ENCODE data around the gene RFPL1. TPM values are rescaled to one million over a fixed set of nuclear protein-coding genes. Genes with fewer than 3 reads are reported as not detected.

Gene RFPL1
- total and polyA plus RNA-seq, 2 of the 13 experiments (the other 11 are each of a cell fraction or from before 2014, with no cell fraction given): not detected

DNA sequence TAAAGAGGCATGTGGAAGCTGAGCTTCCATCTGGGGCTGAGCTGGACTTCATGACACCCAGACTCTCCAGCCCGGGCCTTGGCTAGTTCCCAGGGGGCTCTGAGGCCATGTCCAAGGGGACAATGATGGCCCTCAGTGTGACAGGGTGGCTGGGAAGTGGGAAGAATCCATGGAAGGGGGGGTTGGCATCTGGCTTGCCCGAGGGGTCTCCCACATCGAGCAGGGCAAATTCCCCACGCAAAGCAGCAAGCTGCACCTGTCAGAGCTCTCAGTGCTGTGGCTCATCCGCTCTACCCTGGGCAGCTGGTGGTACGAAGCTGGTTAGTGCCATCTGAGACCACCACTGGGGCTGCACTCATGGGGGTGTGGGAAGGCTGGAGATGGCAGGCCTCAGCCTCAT lies 40.6 kb upstream of the RFPL1 start:
- POLR2A ChIA-PET: no interaction called here
- TF ChIP-seq PATZ1 (CRISPR knock-in tag; IDR thresholded peaks at IDR 0.05) (no peak), GFI1 (CRISPR knock-in tag; IDR thresholded peaks at IDR 0.05; ENCODE audit: borderline replicate concordance) (no peak), MXD1 (CRISPR knock-in tag; IDR thresholded peaks at IDR 0.05) (no peak), RBAK (CRISPR knock-in tag; IDR thresholded peaks at IDR 0.05) (no peak), THAP11 (CRISPR knock-in tag; IDR thresholded peaks at IDR 0.05) (no peak), ZMYM4 (CRISPR knock-in tag; IDR thresholded peaks at IDR 0.05) (no peak), ZNF124 (CRISPR knock-in tag; IDR thresholded peaks at IDR 0.05) (no peak), CENPT (CRISPR knock-in tag; IDR thresholded peaks at IDR 0.05; ENCODE audit: low read depth) (no peak), FOXA3 (CRISPR knock-in tag; IDR thresholded peaks at IDR 0.05) (no peak), ZNF850 (CRISPR knock-in tag; conservative IDR thresholded peaks at IDR 0.05) (no peak), REST (IDR thresholded peaks at IDR 0.05; ENCODE audit: borderline replicate concordance in 1 of 2, low read depth in 1 of 2, low read length in 2 of 2) (no peak), MAFF (IDR thresholded peaks at IDR 0.05; ENCODE audit: low read depth, low read length) (no peak)
- TF ChIP-seq, protein P1, sequence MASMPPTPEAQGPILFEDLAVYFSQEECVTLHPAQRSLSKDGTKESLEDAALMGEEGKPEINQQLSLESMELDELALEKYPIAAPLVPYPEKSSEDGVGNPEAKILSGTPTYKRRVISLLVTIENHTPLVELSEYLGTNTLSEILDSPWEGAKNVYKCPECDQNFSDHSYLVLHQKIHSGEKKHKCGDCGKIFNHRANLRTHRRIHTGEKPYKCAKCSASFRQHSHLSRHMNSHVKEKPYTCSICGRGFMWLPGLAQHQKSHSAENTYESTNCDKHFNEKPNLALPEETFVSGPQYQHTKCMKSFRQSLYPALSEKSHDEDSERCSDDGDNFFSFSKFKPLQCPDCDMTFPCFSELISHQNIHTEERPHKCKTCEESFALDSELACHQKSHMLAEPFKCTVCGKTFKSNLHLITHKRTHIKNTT (CRISPR knock-in tag; IDR thresholded peaks at IDR 0.05): no peak
- TF ChIP-seq, protein P2, sequence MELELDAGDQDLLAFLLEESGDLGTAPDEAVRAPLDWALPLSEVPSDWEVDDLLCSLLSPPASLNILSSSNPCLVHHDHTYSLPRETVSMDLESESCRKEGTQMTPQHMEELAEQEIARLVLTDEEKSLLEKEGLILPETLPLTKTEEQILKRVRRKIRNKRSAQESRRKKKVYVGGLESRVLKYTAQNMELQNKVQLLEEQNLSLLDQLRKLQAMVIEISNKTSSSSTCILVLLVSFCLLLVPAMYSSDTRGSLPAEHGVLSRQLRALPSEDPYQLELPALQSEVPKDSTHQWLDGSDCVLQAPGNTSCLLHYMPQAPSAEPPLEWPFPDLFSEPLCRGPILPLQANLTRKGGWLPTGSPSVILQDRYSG (CRISPR knock-in tag; IDR thresholded peaks at IDR 0.05): no peak
- TF ChIP-seq, protein P3, sequence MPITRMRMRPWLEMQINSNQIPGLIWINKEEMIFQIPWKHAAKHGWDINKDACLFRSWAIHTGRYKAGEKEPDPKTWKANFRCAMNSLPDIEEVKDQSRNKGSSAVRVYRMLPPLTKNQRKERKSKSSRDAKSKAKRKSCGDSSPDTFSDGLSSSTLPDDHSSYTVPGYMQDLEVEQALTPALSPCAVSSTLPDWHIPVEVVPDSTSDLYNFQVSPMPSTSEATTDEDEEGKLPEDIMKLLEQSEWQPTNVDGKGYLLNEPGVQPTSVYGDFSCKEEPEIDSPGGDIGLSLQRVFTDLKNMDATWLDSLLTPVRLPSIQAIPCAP (CRISPR knock-in tag; IDR thresholded peaks at IDR 0.05; ENCODE audit: low read depth): no peak

More for the DNA sequence above, 40.6 kb upstream of the RFPL1 start:
- CTCF ChIA-PET (ENCODE audit: low intra/inter-chr PET ratio, low total read pairs): no interaction called here
- Histone ChIP-seq H3K9me3 (ENCODE audit: low read length) (no peaks in the 10 kb centered on the region), H3K79me2 (ENCODE audit: insufficient read depth, low read length) (no peaks in the 10 kb centered on the region), H3K4me2 (ENCODE audit: low read depth, low read length) (no peak overlapping the region), H4K20me1 (ENCODE audit: insufficient read depth, low read length) (no peaks in the 10 kb centered on the region), H3K27ac (ENCODE audit: extremely low read length, insufficient read depth, low read length) (no peak overlapping the region), H3K27me3 (ENCODE audit: control insufficient read depth in 1 of 2, insufficient read depth in 2 of 2, low read length in 2 of 2) (no peaks in the 10 kb centered on the region; a peak in 1 of 5 replicates), H2AFZ (ENCODE audit: low read length) (no peak overlapping the region), H3K4me1 (ENCODE audit: insufficient read depth, low read length) (peaks cover 20% of the 10 kb centered on the region), H3K36me3 (replicated peaks in 1 of 2; ENCODE audit: control insufficient read depth in 1 of 2, insufficient read depth in 2 of 2, low read length in 2 of 2) (no peaks in the 10 kb centered on the region), H3K9ac (ENCODE audit: insufficient read depth, low read depth, low read length) (no peak overlapping the region), H3K4me3 (replicated peaks in 1 of 3; ENCODE audit: insufficient read depth in 1 of 3, low read depth in 2 of 3, low read length in 3 of 3) (no peak overlapping the region)
- BruUV-seq (replicated peaks): no TSS peak
- ATAC-seq: no peak
- no peak for DNase-seq (ENCODE audit: low spot score)
- in situ Hi-C loops (cut with HindIII; ENCODE audit: extremely low pct_ligation_motif_present, low pct_unique_long_range_greater_than_20kb): loop anchor here (10.0 kb wide), 1 partner anchor 117 kb away; no protein-coding TSS in a partner anchor
- 40% methylated on average over 3 of the region's 6 CpGs for WGBS (ENCODE audit: low lambda C conversion rate)
- intact Hi-C loops (cut with micrococcal nuclease; ENCODE audit: unreplicated experiment): no loop called here
- no peak for FAIRE-seq
